SK-N-SH treated with all-trans-retinoic acid at 6 μM for 48 hours (cell line): ENCODE data around the gene PXT1.
A peak's percentile ranks its signal among the peaks of the same experiment; 100 is the strongest.

Experiments
- ATAC-seq: fragments of 200-7000 bp; cut with Tn5 transposase; 3 replicates; pipeline ENCODE4 v1.9.1; 2020; ENCODE audit warnings: mild to moderate bottlenecking, moderate library complexity
- ARNTL ChIP-seq: fragments of 450-650 bp; formaldehyde crosslinking; IDR thresholded peaks from 2 replicates; pipeline ENCODE4 v1.5.0; 2020; ENCODE audit warnings: low read depth, mild to moderate bottlenecking, moderate library complexity, borderline replicate concordance
- CREB5 ChIP-seq: fragments of 250-450 bp; sonication (Bioruptor Pico); IDR thresholded peaks from 2 replicates; pipeline ENCODE4 v1.5.1; 2020; ENCODE audit warnings: low read depth, mild to moderate bottlenecking, moderate library complexity
- CSDC2 ChIP-seq: fragments of 250-450 bp; sonication (Bioruptor Pico); IDR thresholded peaks from 2 replicates; pipeline ENCODE4 v1.5.0; 2020; ENCODE audit warnings: mild to moderate bottlenecking, moderate library complexity
- CSRNP3 ChIP-seq: fragments of 250-450 bp; sonication (Bioruptor Pico); IDR thresholded peaks from 2 replicates; pipeline ENCODE4 v1.5.1; 2021; ENCODE audit warnings: mild to moderate bottlenecking, moderate library complexity
- ESRRG ChIP-seq: fragments of 250-450 bp; sonication (Bioruptor Pico); IDR thresholded peaks from 2 replicates; pipeline ENCODE4 v1.6.1; 2021; ENCODE audit warnings: mild to moderate bottlenecking
- GLIS3 ChIP-seq: fragments of 250-450 bp; sonication (Bioruptor Pico); IDR thresholded peaks from 2 replicates; pipeline ENCODE4 v1.5.0; 2020; ENCODE audit warnings: mild to moderate bottlenecking, moderate library complexity
- ISL1 ChIP-seq: fragments of 250-450 bp; sonication (Bioruptor Pico); IDR thresholded peaks from 2 replicates; pipeline ENCODE4 v2.1.2; 2022; ENCODE audit warnings: mild to moderate bottlenecking, moderate library complexity
- OSR1 ChIP-seq: fragments of 250-450 bp; sonication (Bioruptor Pico); IDR thresholded peaks from 2 replicates; pipeline ENCODE4 v1.8.0; 2022; ENCODE audit warnings: moderate library complexity, mild to moderate bottlenecking, inconsistent platforms
- PATZ1 ChIP-seq: fragments of 250-450 bp; sonication (Bioruptor Pico); IDR thresholded peaks from 2 replicates; pipeline ENCODE4 v1.8.0; 2020; ENCODE audit warnings: mild to moderate bottlenecking, moderate library complexity, borderline replicate concordance
- POU6F1 ChIP-seq: fragments of 250-450 bp; sonication (Bioruptor Pico); IDR thresholded peaks from 2 replicates; pipeline ENCODE4 v1.8.0; 2021; ENCODE audit warnings: low read depth, mild to moderate bottlenecking, moderate library complexity, borderline replicate concordance
- PPARA ChIP-seq: fragments of 250-450 bp; sonication (Bioruptor Pico); IDR thresholded peaks from 2 replicates; pipeline ENCODE4 v1.5.0; 2020; ENCODE audit warnings: mild to moderate bottlenecking, borderline replicate concordance
- RARB ChIP-seq: fragments of 250-450 bp; sonication (Bioruptor Pico); IDR thresholded peaks from 2 replicates; pipeline ENCODE4 v1.8.0; 2021; ENCODE audit warnings: mild to moderate bottlenecking, moderate library complexity
- SNAI2 ChIP-seq: fragments of 250-450 bp; sonication (Bioruptor Pico); IDR thresholded peaks from 2 replicates; pipeline ENCODE4 v1.5.0; 2020; ENCODE audit warnings: mild to moderate bottlenecking, moderate library complexity
- TCF4 ChIP-seq: fragments of 250-450 bp; sonication (Bioruptor Pico); IDR thresholded peaks from 2 replicates; pipeline ENCODE4 v1.8.0; 2021; ENCODE audit warnings: mild to moderate bottlenecking, moderate library complexity, borderline replicate concordance
- TOX ChIP-seq: fragments of 250-450 bp; sonication (Bioruptor Pico); IDR thresholded peaks from 2 replicates; pipeline ENCODE4 v1.8.0; 2021; ENCODE audit warnings: mild to moderate bottlenecking, moderate library complexity, borderline replicate concordance
- TSHZ2 ChIP-seq: fragments of 250-450 bp; sonication (Bioruptor Pico); IDR thresholded peaks from 2 replicates; pipeline ENCODE4 v1.5.0; 2020; ENCODE audit warnings: mild to moderate bottlenecking, moderate library complexity
- ZC3H10 ChIP-seq: fragments of 250-450 bp; sonication (Bioruptor Pico); IDR thresholded peaks from 2 replicates; pipeline ENCODE4 v1.5.1; 2021; ENCODE audit warnings: mild to moderate bottlenecking, moderate library complexity
- ZFP3 ChIP-seq: fragments of 250-450 bp; sonication (Bioruptor Pico); IDR thresholded peaks from 2 replicates; pipeline ENCODE4 v1.5.0; 2020; ENCODE audit warnings: mild to moderate bottlenecking, moderate library complexity
- ZFP30 ChIP-seq: fragments of 450-650 bp; formaldehyde crosslinking; IDR thresholded peaks from 2 replicates; pipeline ENCODE4 v1.5.0; 2022; ENCODE audit warnings: mild to moderate bottlenecking, moderate library complexity
- ZNF565 ChIP-seq: fragments of 450-650 bp; formaldehyde crosslinking; conservative IDR thresholded peaks from 2 replicates; pipeline ENCODE4 v1.5.0; 2020; ENCODE audit warnings: low read depth, mild to moderate bottlenecking, moderate library complexity
- ZNF70 ChIP-seq: fragments of 450-650 bp; formaldehyde crosslinking; IDR thresholded peaks from 2 replicates; pipeline ENCODE4 v1.5.0; 2020; ENCODE audit warnings: mild to moderate bottlenecking, moderate library complexity
- ZNF8 ChIP-seq: fragments of 450-650 bp; formaldehyde crosslinking; IDR thresholded peaks from 2 replicates; pipeline ENCODE4 v1.5.0; 2020; ENCODE audit warnings: mild to moderate bottlenecking, moderate library complexity

The PXT1 gene

GRCh38 chr6:36479256-36479655 lies 36.6 kb upstream of the PXT1 start:
- TF ChIP-seq ZC3H10 (CRISPR knock-in tag) (no peak), ISL1 (CRISPR knock-in tag) (0 out of 2 replicates have a peak, but pooled peaks have one; percentile 40)
- no peak for ATAC-seq

- TF ChIP-seq CREB5 (CRISPR knock-in tag): no peak
- no peak for TF ChIP-seq ZC3H10 (CRISPR knock-in tag)
- no peak for TF ChIP-seq CSRNP3 (CRISPR knock-in tag)
- TF ChIP-seq ESRRG (CRISPR knock-in tag): no peak
- TF ChIP-seq TSHZ2 (CRISPR knock-in tag): no peak
- TF ChIP-seq ZNF565 (CRISPR knock-in tag): no peak
- TF ChIP-seq ZFP30 (CRISPR knock-in tag): no peak
- no peak for TF ChIP-seq PATZ1 (CRISPR knock-in tag)
- no peak for TF ChIP-seq GLIS3 (CRISPR knock-in tag)
- TF ChIP-seq SNAI2: no peak
- TF ChIP-seq TOX (CRISPR knock-in tag): no peak
- TF ChIP-seq ZFP3 (CRISPR knock-in tag): no peak
- TF ChIP-seq RARB: no peak
- no peak for TF ChIP-seq OSR1
- TF ChIP-seq ZNF8 (CRISPR knock-in tag): no peak
- TF ChIP-seq CSDC2 (CRISPR knock-in tag): no peak
- TF ChIP-seq ISL1 (CRISPR knock-in tag): no peak
- no peak for ATAC-seq
These were observed 35.4 kb upstream of the PXT1 start for GRCh38 chr6:36478051-36478526.

GRCh38 chr6:36469946-36470345 lies 27.3 kb upstream of the PXT1 start:
- TF ChIP-seq ZNF70 (CRISPR knock-in tag): no peak
- no peak for TF ChIP-seq PPARA (CRISPR knock-in tag)
- no peak for TF ChIP-seq POU6F1 (CRISPR knock-in tag)
- no peak for TF ChIP-seq OSR1
- no peak for TF ChIP-seq ESRRG (CRISPR knock-in tag)
- TF ChIP-seq PATZ1 (CRISPR knock-in tag): no peak
- TF ChIP-seq TCF4: no peak
- no peak for TF ChIP-seq CSRNP3 (CRISPR knock-in tag)
- no peak for TF ChIP-seq ZNF8 (CRISPR knock-in tag)
- no peak for TF ChIP-seq ZFP3 (CRISPR knock-in tag)
- TF ChIP-seq GLIS3 (CRISPR knock-in tag): no peak
- TF ChIP-seq ARNTL (CRISPR knock-in tag): no peak
- TF ChIP-seq TOX (CRISPR knock-in tag): no peak
- no peak for TF ChIP-seq ISL1 (CRISPR knock-in tag)
- TF ChIP-seq ZNF565 (CRISPR knock-in tag): no peak
- TF ChIP-seq CSDC2 (CRISPR knock-in tag): no peak
- no peak for ATAC-seq
